ENCODE results near the gene CYCS.
A peak's percentile ranks its signal among the peaks of the same experiment; 100 is the strongest.
"Not testable (repeated sequence)": the region's sequence is repeated elsewhere in the genome, so short reads cannot be mapped to it uniquely, and the experiment has no call there.

Gene CYCS

GRCh38 chr7:25125137-25125946 lies at the start of gene CYCS:
Gene CYCS (minus strand): TSS chr7:25125260. CDS start chr7:25124119, 1,141 bp downstream.
- DNase-seq: peak; percentile 98

GRCh38 chr7:25173184-25173583 lies 48.1 kb upstream of the CYCS start:
- DNase-seq: no peak

- no peak for DNase-seq
Observed at GRCh38 chr7:25171516-25171915, 46.5 kb upstream of the CYCS start.

GRCh38 chr7:25171071-25171470 lies 46.0 kb upstream of the CYCS start:
- DNase-seq: no peak

GRCh38 chr7:25169683-25170082 lies 44.6 kb upstream of the CYCS start:
- DNase-seq: no peak

- no peak for DNase-seq
Observed at GRCh38 chr7:25168145-25168544, 43.1 kb upstream of the CYCS start.

- DNase-seq: no peak
Observed at GRCh38 chr7:25167262-25167843, 42.3 kb upstream of the CYCS start.

GRCh38 chr7:25159983-25160596 lies 35.0 kb upstream of the CYCS start:
- not testable (repeated sequence) for DNase-seq

- no peak for DNase-seq
Observed at GRCh38 chr7:25158966-25159365, 33.9 kb upstream of the CYCS start.

GRCh38 chr7:25151773-25152172 lies 26.7 kb upstream of the CYCS start:
- no peak for DNase-seq

- no peak for DNase-seq
Observed at GRCh38 chr7:25149836-25150235, 24.8 kb upstream of the CYCS start.

- DNase-seq: no peak
Observed at GRCh38 chr7:25148772-25149575, 23.9 kb upstream of the CYCS start.

GRCh38 chr7:25143763-25144162 lies 18.7 kb upstream of the CYCS start:
- no peak for DNase-seq

- no peak for DNase-seq
Observed at GRCh38 chr7:25139536-25139935, 14.5 kb upstream of the CYCS start.

GRCh38 chr7:25134358-25135010 lies 9.4 kb upstream of the CYCS start:
- DNase-seq: no peak

- no peak for DNase-seq
Observed at GRCh38 chr7:25132430-25132829, 7.4 kb upstream of the CYCS start.

GRCh38 chr7:25126751-25127150 lies 1.7 kb upstream of the CYCS start:
- no peak for DNase-seq

GRCh38 chr7:25124465-25125136 lies 459 bp downstream of the CYCS start:
- DNase-seq: peak; percentile 31

GRCh38 chr7:25122373-25122772 lies 2.7 kb downstream of the CYCS start:
- DNase-seq: no peak

GRCh38 chr7:25121599-25121998 lies 3.5 kb downstream of the CYCS start:
- DNase-seq: no peak

GRCh38 chr7:25119102-25119501 lies 6.0 kb downstream of the CYCS start:
- no peak for DNase-seq
